Stimulated activated effector memory CD8-positive, alpha-beta T cell treated with anti-CD3 and anti-CD28 coated beads, Interleukin-12 subunit alpha, Interleukin-12 subunit beta, amount 100 ng/mL, for 72 hours (primary cell): ENCODE data around the gene HOXC12.

Source experiments
- ATAC-seq: fragments of 150-1000 bp; cut with Tn5 transposase; 2 replicates; pipeline ENCODE4 v1.10.0; 2021
- DNase-seq, 2 donors: peaks; one replicate each; pipeline ENCODE4 v3.0.0; 2021 to 2022; ENCODE audit warnings: low spot score in 2 of 2
- H3K27ac Mint-ChIP-seq: one replicate; pipeline ENCODE4 v1.8.0; 2022; ENCODE audit warnings: mild to moderate bottlenecking, mixed read lengths
- H3K36me3 Mint-ChIP-seq: one replicate; pipeline ENCODE4 v1.8.0; 2022; ENCODE audit warnings: mild to moderate bottlenecking, mixed read lengths
- H3K4me1 Mint-ChIP-seq: one replicate; pipeline ENCODE4 v1.8.0; 2022; ENCODE audit warnings: mixed read lengths
- H3K4me3 Mint-ChIP-seq: one replicate; pipeline ENCODE4 v1.8.0; 2022; ENCODE audit warnings: mild to moderate bottlenecking, mixed read lengths
- H3K9me3 Mint-ChIP-seq: one replicate; pipeline ENCODE4 v1.8.0; 2022; ENCODE audit warnings: mixed read lengths

Gene HOXC12

DNA sequence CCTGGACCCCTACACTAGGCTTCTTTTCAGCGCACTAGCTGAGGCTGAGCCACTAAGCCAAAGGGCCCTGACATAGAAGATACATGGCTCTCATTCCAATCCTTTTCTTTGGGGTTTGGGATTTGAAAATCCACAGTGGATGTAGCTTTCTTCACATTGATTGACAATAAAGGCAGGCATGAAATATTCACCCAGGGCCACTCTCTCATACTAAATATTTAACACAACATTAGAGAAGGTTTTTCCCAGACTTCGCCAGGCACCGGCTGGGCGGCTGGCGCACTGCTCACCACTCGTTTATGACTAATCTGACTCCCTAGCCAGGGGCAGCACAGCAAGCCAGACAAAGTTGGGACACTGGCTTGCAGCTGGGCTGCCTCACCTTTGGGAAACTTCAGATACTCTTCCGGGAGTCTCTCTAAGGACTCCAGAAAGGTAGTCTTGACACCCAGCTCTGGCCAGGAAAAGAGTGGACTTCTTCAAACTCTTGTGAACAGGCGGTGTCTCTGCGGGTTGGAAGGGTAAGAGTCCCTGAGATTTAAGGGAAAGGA is 17.5 kb downstream of the HOXC12 start:
- no peak for ATAC-seq
- Mint-ChIP-seq H3K9me3 (no peaks in the 10 kb centered on the region), H3K27ac (no peak overlapping the region), H3K36me3 (no peaks in the 10 kb centered on the region), H3K4me3 (no peak overlapping the region), H3K4me1 (peaks cover 25% of the 10 kb centered on the region)
- no peak for DNase-seq

DNA sequence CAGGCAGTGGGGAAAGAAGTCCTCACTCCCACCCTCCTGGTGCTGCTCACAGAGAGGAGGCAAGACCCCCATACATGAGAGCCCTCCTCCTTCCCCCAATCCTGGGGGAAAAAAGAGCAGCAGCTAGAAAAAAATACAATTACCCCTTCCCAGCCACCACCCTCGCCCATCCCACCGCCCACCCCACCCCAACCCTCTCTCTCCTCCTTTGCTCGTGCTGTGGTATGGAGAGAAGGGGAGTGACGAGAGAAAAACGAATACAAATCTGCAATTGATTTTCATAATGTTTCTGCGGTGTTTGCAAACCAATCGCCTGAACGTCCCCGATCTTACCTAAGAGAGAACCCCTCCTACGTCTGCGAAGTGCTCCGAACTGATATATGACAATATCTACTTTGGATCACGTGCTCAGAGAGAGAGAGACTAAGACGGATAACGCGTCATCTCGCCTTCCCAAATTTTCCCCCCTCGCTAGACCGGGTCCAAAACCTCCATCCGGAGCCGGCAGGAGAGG is 18.1 kb downstream of the HOXC12 start, which contains the start of gene HOXC11:
Gene HOXC11, plus strand, starts transcription at position 405 of the 514 bp plus-strand sequence. CDS start 116 bp downstream, outside the sequence.
- no peak for DNase-seq
- H3K4me1 Mint-ChIP-seq = peaks cover 25% of the 10 kb centered on the region
- ATAC-seq = no peak
- H3K4me3 Mint-ChIP-seq = peak within 1 kb of the TSS; percentile 67
- no peak within 1 kb of the TSS for H3K27ac Mint-ChIP-seq
- no peaks in the 10 kb centered on the region for H3K9me3 Mint-ChIP-seq
- H3K36me3 Mint-ChIP-seq = no peaks in the 10 kb centered on the region

DNA sequence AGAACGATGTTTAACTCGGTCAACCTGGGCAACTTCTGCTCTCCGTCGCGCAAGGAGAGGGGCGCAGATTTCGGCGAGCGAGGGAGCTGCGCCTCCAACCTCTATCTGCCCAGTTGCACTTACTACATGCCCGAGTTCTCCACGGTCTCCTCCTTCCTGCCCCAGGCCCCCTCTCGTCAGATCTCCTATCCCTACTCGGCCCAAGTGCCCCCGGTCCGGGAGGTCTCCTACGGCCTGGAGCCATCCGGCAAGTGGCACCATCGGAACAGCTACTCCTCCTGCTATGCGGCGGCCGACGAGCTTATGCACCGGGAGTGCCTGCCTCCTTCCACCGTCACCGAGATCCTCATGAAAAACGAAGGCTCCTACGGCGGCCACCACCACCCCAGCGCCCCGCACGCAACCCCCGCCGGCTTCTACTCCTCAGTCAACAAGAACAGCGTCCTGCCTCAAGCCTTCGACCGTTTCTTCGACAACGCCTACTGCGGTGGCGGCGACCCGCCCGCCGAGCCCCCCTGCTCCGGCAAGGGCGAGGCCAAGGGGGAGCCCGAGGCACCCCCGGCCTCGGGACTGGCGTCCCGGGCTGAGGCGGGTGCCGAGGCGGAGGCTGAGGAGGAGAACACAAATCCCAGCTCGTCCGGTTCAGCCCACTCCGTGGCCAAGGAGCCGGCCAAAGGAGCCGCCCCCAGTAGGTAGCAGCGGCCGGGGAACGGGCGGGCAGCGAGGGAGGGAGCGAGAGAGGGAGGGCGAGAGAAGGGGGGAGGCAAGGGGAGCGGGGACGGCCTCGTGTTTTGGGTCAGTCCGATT is 18.7 kb downstream of the HOXC12 start:
- peak overlapping the region; percentile 67 for H3K4me3 Mint-ChIP-seq
- peaks cover 30% of the 10 kb centered on the region for H3K4me1 Mint-ChIP-seq
- H3K27ac Mint-ChIP-seq = no peak overlapping the region
- DNase-seq = no peak
- H3K9me3 Mint-ChIP-seq = no peaks in the 10 kb centered on the region
- ATAC-seq = no peak
- H3K36me3 Mint-ChIP-seq = no peaks in the 10 kb centered on the region

DNA sequence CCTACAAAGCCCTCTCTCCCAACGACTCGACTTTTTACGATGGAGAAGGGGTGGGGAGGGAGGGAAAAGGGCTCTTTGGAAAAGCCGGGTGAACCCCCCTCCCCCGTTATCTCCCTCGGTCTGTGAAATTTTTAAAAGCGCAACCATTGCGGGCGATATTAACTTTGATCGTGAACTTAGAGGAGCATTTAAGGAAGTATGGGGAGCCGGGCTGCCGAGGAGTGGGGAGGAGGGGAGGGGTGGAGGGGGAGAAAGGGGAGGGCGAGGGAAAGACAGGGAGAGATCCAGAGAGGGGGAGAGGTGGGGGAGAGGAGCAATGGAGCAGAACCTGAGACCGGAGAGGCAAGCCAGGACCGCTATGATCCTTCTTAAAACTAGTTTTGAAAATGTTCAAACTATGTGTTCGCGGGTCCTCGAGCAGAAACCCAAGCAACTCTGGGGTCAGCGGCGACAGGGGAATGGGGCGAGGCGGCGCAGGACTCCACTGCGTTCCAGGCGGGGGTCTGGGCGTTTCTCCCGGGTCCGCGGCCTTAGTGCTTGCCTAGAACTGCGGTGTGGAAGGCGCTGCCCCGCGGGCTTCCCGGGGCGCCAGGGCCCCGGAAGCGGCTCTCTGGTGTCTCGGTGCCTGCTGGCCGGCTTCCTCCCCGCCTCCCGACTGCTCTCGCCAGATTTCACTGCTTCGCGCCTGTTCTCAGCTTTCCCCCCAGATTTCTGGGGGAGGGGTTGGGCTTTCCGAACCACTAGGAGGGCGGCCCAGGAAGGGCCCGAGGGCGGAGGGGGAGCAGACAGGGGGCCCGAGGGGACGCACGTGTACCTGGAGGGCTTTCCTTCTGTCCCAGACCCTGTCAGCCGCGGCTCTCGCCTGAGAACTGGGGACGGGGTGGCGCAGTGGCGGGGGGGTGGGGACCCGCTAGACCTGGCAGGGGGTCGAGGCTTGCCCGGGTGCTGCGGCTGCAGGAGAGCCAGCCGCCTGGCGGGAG is 19.7 kb downstream of the HOXC12 start, which contains the start of gene HOTAIR:
Gene HOTAIR, minus strand, starts transcription at position 871 of the 980 bp plus-strand sequence.
- Mint-ChIP-seq H3K9me3 (no peaks in the 10 kb centered on the region), H3K36me3 (no peaks in the 10 kb centered on the region), H3K4me1 (peaks cover 32% of the 10 kb centered on the region), H3K27ac (no peak within 1 kb of the TSS), H3K4me3 (peak within 1 kb of the TSS; percentile 67)
- DNase-seq (no peak), ATAC-seq (peak; percentile 74)

DNA sequence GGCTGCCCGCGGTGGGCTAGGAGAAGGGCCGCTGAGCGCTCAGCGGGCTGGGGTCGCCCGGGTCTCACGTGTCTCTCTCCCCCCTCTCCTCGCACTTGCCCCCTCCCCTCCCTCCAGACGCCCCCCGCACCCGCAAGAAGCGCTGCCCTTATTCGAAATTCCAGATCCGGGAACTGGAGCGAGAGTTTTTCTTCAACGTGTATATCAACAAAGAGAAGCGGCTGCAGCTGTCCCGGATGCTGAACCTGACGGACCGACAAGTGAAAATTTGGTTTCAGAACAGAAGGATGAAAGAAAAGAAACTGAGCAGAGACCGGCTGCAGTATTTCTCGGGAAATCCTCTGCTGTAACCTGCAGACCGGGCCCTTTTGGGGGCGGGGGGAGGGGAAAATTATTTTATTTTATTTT is 20.4 kb downstream of the HOXC12 start:
- no peak overlapping the region for H3K27ac Mint-ChIP-seq
- H3K9me3 Mint-ChIP-seq = no peaks in the 10 kb centered on the region
- no peak for DNase-seq
- peaks cover 32% of the 10 kb centered on the region for H3K4me1 Mint-ChIP-seq
- peak overlapping the region; percentile 67 for H3K4me3 Mint-ChIP-seq
- no peak for ATAC-seq
- peaks cover 2% of the 10 kb centered on the region for H3K36me3 Mint-ChIP-seq

DNA sequence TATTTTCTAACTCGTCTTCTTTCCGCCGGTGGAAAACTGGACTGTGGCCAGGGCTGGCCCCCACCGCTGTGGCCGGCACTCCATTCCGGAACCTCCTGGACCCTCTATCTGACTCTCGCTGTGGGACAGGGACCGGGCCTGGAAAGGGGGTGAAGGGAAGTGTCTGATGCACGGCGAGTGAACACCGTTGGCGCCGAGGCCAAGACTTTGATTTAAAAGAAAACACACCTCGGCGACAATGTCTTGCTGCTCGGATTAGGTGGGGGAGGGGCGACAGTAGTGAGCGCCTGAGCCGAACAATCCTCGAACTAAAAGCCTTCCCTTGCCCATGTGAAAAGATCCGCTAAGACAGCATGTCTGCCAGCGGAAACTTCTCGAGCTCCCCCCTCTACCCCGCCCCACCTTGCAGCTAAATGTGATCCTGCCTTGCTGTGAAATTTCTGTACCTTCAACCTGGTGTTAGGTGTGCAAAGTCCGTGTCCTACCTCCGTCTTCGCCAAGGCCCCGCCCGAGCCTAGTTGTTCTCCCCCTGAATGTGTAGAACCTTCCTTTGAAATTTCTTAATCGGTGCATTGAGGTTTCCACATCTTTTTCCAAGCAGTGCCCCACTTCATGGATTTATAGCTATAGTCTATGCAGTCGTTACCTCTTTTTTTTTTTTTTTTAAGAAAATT is 20.9 kb downstream of the HOXC12 start:
- Mint-ChIP-seq H3K4me1 (peaks cover 32% of the 10 kb centered on the region), H3K4me3 (peak overlapping the region; percentile 67), H3K36me3 (peaks cover 4% of the 10 kb centered on the region), H3K9me3 (no peaks in the 10 kb centered on the region), H3K27ac (no peak overlapping the region)
- ATAC-seq (no peak), DNase-seq (no peak)

DNA sequence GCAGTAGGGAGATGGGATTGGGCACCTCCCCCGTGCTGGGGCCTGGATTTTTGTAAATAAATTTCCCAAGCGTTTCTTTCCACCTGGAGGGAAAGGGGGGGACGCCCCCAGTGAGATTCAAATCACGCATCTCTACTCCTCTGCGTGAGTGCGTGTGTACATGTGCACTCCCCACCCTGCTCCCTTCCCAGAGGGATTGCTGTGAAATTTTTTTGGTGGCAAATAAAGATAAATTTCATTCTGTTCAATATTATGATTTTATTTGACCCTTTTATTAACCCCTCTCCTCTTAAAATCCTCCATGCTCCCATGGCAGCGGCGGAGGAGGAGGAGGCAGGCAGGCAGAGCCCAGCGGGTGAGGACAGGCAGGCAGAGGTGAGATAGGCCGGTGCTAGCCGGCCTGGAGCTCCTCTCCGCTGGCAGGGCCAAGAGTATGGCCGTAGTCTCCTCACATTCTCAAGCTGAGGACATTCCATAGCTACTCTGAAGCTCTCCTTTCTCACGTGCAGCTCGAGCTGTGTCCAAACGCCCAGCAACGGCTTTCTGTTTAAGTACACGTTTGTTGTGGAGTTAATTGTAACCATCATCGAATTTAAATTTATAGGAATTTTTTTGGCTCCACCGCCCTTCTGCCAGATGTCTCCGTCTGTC is 21.6 kb downstream of the HOXC12 start:
- ATAC-seq (no peak), DNase-seq (no peak)
- Mint-ChIP-seq H3K27ac (no peak overlapping the region), H3K36me3 (peaks cover 4% of the 10 kb centered on the region), H3K4me1 (peaks cover 32% of the 10 kb centered on the region), H3K4me3 (peak overlapping the region; percentile 67), H3K9me3 (no peaks in the 10 kb centered on the region)

DNA sequence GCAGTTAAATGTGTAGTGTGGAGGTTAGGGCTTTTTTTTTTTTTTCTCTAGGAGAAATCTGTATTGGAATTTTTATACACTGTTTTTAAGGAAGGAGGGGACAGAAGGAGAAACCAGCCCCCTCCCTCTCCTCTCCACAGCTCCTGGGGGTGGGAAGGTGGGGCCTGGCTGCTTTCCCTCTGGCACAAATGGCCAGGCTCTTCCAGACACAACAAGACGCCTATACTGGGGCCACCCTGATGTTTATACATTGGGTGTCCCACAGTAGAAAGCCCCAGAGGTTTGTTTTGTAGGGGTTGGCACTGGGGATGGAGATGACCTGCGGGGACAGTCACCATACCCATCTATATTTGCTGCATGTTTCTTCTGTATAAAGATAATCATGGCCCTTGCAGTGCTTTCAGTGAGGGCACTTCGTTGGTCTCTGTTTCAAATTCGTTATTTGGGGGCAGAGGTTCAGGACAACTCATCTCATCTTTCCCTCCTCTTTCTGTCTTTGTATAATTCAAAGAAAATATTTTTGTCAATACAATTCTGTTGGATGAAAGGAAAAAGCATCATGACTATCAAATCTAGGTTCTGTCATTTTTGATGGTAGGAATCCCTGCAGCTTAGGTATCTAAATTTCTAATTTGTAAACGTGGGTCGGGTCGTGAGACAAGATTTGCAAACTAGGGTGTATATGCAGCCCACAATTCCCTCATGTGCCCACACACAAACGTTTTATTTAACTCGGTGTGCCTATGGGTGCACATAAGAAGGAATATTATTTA is 22.3 kb downstream of the HOXC12 start:
- ATAC-seq = no peak
- Mint-ChIP-seq H3K9me3 (no peaks in the 10 kb centered on the region), H3K4me3 (no peak overlapping the region), H3K27ac (no peak overlapping the region), H3K36me3 (peaks cover 4% of the 10 kb centered on the region), H3K4me1 (peaks cover 32% of the 10 kb centered on the region)
- DNase-seq = no peak

DNA sequence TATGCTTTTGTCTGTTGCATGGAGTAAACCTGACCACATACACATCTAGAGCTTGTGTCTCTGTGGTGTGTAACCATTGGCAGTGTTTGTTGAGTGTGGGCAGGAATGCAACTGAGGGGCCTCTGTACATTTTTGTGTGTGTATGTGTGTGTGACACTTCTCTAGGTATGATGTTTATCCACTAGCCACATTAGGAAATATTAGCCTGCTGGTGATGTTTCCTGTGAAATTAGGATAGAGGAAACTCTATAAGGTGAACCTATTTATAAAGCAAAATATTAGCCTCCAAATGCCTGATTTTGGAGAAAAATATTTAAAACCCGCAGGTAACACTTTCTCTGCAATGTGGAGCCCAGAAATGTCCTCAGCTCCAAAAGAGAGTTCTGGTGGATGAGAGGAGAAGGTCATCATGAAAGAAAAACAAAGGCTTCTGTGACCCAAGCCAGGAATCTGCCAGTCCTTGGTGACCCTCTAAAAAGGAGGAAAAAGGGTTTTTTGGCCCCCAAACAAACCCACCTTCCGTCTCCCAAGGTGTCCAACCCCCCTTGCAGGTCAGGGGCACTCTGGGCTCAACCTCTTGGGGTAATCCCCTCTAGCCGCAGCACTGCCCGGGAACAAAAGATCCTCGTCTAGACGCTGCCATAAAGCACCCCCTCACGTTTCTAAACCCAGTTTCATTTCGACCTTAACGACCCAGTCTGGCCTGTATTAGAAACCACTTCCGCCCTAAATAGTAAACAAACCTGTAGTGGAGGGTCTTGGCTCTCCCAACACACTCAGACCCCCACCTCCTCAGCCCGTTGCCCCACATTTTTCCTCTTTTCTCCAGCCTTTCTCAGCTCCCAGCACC is 23.1 kb downstream of the HOXC12 start:
- H3K4me3 Mint-ChIP-seq = no peak overlapping the region
- no peaks in the 10 kb centered on the region for H3K9me3 Mint-ChIP-seq
- peaks cover 32% of the 10 kb centered on the region for H3K4me1 Mint-ChIP-seq
- ATAC-seq = no peak
- DNase-seq = no peak
- H3K27ac Mint-ChIP-seq = no peak overlapping the region
- peaks cover 4% of the 10 kb centered on the region for H3K36me3 Mint-ChIP-seq

DNA sequence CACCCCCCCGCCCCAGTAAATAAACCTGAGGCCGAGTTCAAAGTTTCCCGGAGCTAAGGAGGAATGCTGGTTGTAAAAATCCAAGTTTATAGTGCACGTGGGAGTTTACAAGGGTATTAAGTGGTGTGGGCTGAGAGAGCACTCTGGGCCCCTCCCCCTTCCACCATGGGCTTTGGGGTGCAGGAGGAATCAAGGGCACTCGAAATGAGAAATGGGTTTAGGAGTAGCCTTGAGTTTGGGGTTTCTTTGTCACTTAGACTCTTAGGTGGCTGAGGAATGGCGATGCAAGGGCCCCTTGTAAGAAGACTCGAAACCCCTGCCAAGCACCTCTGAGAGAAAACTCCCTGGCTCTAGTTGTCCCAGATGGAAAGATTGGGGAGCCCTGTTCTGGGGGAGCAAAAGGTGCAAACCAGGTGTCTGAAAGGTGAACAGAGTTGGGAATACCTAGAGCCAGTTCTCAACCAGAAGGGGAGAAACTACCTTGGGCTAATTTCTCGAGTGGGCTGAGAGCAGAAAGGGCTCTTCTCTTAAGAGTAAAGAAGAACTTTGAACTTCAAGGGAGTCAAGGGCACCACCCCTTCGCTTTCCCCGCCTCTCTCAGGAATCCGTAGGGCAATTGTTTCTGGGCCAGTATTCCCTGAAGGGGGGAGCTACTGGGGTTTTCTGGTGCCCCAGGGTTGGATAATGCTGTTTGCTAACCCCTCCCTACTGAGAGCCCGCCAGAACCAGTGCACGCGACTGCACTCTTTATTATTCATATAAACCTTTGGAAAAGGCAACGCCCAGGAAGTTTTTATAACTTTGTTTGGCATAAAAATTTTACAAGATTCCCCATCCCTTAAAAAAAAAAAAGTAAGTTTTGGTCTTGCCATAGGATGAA is 24.0 kb downstream of the HOXC12 start:
- ATAC-seq (no peak), DNase-seq (no peak)
- H3K36me3 Mint-ChIP-seq = peaks cover 4% of the 10 kb centered on the region
- H3K27ac Mint-ChIP-seq = no peak overlapping the region
- H3K9me3 Mint-ChIP-seq = no peaks in the 10 kb centered on the region
- no peak overlapping the region for H3K4me3 Mint-ChIP-seq
- peaks cover 30% of the 10 kb centered on the region for H3K4me1 Mint-ChIP-seq

DNA sequence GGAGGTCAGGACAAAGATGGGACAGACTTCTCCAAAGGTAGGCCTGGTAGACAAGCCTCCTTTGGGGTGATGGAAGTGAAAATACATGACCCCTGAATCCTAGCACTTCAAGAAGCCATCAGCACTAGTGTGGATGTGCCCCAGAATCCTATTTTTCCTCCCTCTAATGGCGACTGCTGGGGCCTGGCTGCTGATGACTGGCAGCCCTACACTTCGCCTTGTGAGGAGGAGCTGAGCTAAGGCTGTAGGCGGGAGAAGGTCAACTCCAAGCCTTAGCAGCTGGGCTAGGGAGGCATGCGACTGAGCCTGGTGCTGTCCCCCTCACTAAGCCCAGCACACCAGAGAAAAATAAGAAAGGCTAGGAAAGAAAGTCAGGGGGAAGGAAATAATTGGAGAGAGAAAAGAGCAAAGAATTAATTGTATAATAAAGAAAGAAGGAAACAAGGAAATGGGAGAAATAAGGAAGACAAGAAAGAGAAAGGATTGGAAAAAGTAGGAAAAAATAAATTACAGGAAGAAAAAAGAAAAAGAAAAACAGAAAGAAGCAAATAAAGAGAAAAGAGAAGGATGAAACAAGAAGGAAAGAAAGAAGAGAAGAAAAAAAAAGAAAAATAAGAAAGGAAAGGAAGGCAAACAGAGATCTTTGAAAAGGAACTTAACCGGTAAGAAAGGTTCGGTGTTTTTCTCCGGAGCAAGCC is 25.6 kb downstream of the HOXC12 start:
- Mint-ChIP-seq H3K4me1 (peaks cover 33% of the 10 kb centered on the region), H3K36me3 (peaks cover 12% of the 10 kb centered on the region), H3K9me3 (no peaks in the 10 kb centered on the region), H3K27ac (no peak overlapping the region), H3K4me3 (no peak overlapping the region)
- ATAC-seq (no peak), DNase-seq (no peak)
